22Rv1 (cell line): Measurements from ENCODE around the gene TMEM9B.

Experiments used
- CTCF ChIP-seq: fragments of 450-650 bp; IDR thresholded peaks from 2 replicates; pipeline ENCODE4 v1.5.1; 2017; ENCODE audit warnings: mild to moderate bottlenecking
- ZFX ChIP-seq: fragments of 450-650 bp; IDR thresholded peaks from 2 replicates; pipeline ENCODE4 v1.6.1; 2017; ENCODE audit warnings: antibody characterized with exemption, borderline replicate concordance

- peak; percentile 41 for TF ChIP-seq CTCF
- no peak for TF ChIP-seq ZFX
These were observed 49.6 kb downstream of the TMEM9B start for GRCh38 chr11:8914661-8915018.
